Uterus (tissue), 4 donors: Measurements from ENCODE around the gene SIGLEC7. TPM values are rescaled to one million over a fixed set of nuclear protein-coding genes. Genes with fewer than 3 reads are reported as not detected.

Experiments used
- DNase-seq, 2 donors: peaks; one replicate each; pipeline ENCODE4 v3.0.0-alpha.2; 2019 to 2020
- H3K27ac ChIP-seq, 2 donors: fragments of 200-600 bp; sonication (generic); 1 replicate in 1 of 2; 2 replicates in 1 of 2; pipeline ENCODE4 v1.5.1; 2016 to 2018
- H3K27me3 ChIP-seq, 2 donors: fragments of 200-600 bp; sonication (generic); one replicate each; pipeline ENCODE4 v1.5.1; 2018 to 2019; ENCODE audit warnings: control low read depth in 1 of 2
- H3K36me3 ChIP-seq, 2 donors: fragments of 200-600 bp; sonication (generic); one replicate each; pipeline ENCODE4 v1.5.1; 2019; ENCODE audit warnings: control low read depth in 1 of 2
- H3K4me1 ChIP-seq, 2 donors: fragments of 200-600 bp; sonication (generic); one replicate each; pipeline ENCODE4 v1.5.1; 2018 to 2019; ENCODE audit warnings: control low read depth in 1 of 2
- H3K4me3 ChIP-seq, 2 donors: fragments of 200-600 bp; sonication (generic); 1 replicate in 1 of 2; 2 replicates in 1 of 2; pipeline ENCODE4 v1.5.1; 2018 to 2019; ENCODE audit warnings: mild to moderate bottlenecking in 1 of 2
- H3K9me3 ChIP-seq, 2 donors: fragments of 200-600 bp; sonication (generic); one replicate each; pipeline ENCODE4 v1.5.1; 2019; ENCODE audit warnings: control low read depth in 1 of 2
- CTCF ChIP-seq, 4 experiments: fragments of 200-600 bp in 2 of 4; fragments of 450-650 bp in 2 of 4; sonication (generic) in 2 of 4; IDR thresholded peaks; one replicate each; pipeline ENCODE4 v1.5.1; 2016 to 2019; ENCODE audit warnings: antibody characterized with exemption in 4 of 4, mild to moderate bottlenecking in 2 of 4, moderate library complexity in 1 of 4
- POLR2A ChIP-seq, 2 donors: fragments of 450-650 bp; IDR thresholded peaks; one replicate each; pipeline ENCODE4 v1.6.1; 2016; ENCODE audit warnings: antibody characterized with exemption in 2 of 2, mild to moderate bottlenecking in 1 of 2, moderate library complexity in 1 of 2
- intact Hi-C: fragments of 100-400 bp; cut with DNase I; formaldehyde crosslinking; loops from one replicate; pipeline ENCODE4 v1.15.1; 2023; ENCODE audit warnings: low total_unique reads
- total RNA-seq, 4 donors: library from RNA; depleted of rRNA in 3 of 4; stranded (reverse); fragments of >200 nt in 3 of 4; gene quantifications; one replicate each; pipeline versions ENCODE4 v1.1.0 to v1.2.4, GENCODE V29; 2014 to 2023
- donor health status: DM: yes; HTN: yes; CAD: no.

SIGLEC7 gene
- total RNA-seq, 4 donors from 2014 or later, result 0.14 to 0.59 TPM; not detected in 2

- Histone ChIP-seq H3K36me3 (no peaks in the 10 kb centered on the region), H3K4me3 (no peak overlapping the region), H3K9me3 (no peaks in the 10 kb centered on the region), H3K27me3 (no peaks in the 10 kb centered on the region), H3K27ac (no peak overlapping the region), H3K4me1 (no peaks in the 10 kb centered on the region)
- DNase-seq, result peak; percentile 32 to 52
- intact Hi-C loops, result no loop called here
- TF ChIP-seq CTCF (IDR thresholded peaks at IDR 0.05), result peak; percentile 43 to 55 (median 49)
- no peak for TF ChIP-seq POLR2A (IDR thresholded peaks at IDR 0.05)
Observed at GRCh38 chr19:51097166-51097738, 44.8 kb upstream of the SIGLEC7 start.

- Histone ChIP-seq H3K27ac (no peak overlapping the region), H3K9me3 (no peaks in the 10 kb centered on the region), H3K4me1 (no peaks in the 10 kb centered on the region), H3K4me3 (no peak overlapping the region), H3K27me3 (no peaks in the 10 kb centered on the region), H3K36me3 (no peaks in the 10 kb centered on the region)
- intact Hi-C loops, result no loop called here
- no peak for TF ChIP-seq POLR2A (IDR thresholded peaks at IDR 0.05)
- TF ChIP-seq CTCF (IDR thresholded peaks at IDR 0.05), result no peak
- no peak for DNase-seq
Observed at GRCh38 chr19:51097796-51098195, 44.3 kb upstream of the SIGLEC7 start.

GRCh38 chr19:51098365-51099046 lies 43.6 kb upstream of the SIGLEC7 start:
- no peak overlapping the region for H3K27ac ChIP-seq
- no peak for DNase-seq

GRCh38 chr19:51099047-51099382 lies 43.1 kb upstream of the SIGLEC7 start:
- TF ChIP-seq POLR2A (IDR thresholded peaks at IDR 0.05) (no peak), CTCF (IDR thresholded peaks at IDR 0.05) (no peak)
- H3K27ac ChIP-seq, result no peak overlapping the region
- H3K4me3 ChIP-seq, result no peak overlapping the region
- no peak for DNase-seq
- no peaks in the 10 kb centered on the region for H3K36me3 ChIP-seq
- no peaks in the 10 kb centered on the region for H3K4me1 ChIP-seq
- no peaks in the 10 kb centered on the region for H3K27me3 ChIP-seq
- intact Hi-C loops, result no loop called here
- no peaks in the 10 kb centered on the region for H3K9me3 ChIP-seq

More at GRCh38 chr19:51098365-51099046, 43.6 kb upstream of the SIGLEC7 start:
- no peaks in the 10 kb centered on the region for H3K4me1 ChIP-seq
- H3K4me3 ChIP-seq, result no peak overlapping the region
- TF ChIP-seq CTCF (IDR thresholded peaks at IDR 0.05), result peak in 1 of 4 experiments; percentile 16
- no peak for TF ChIP-seq POLR2A (IDR thresholded peaks at IDR 0.05)
- H3K27me3 ChIP-seq, result no peaks in the 10 kb centered on the region
- H3K9me3 ChIP-seq, result no peaks in the 10 kb centered on the region
- no peaks in the 10 kb centered on the region for H3K36me3 ChIP-seq
- intact Hi-C loops, result no loop called here

- no peak for TF ChIP-seq POLR2A (IDR thresholded peaks at IDR 0.05)
- intact Hi-C loops, result no loop called here
Observed at GRCh38 chr19:51100601-51101000, 41.5 kb upstream of the SIGLEC7 start.

More at GRCh38 chr19:51100601-51101000, 41.5 kb upstream of the SIGLEC7 start:
- DNase-seq, result no peak
- no peak overlapping the region for H3K4me3 ChIP-seq
- H3K4me1 ChIP-seq, result no peaks in the 10 kb centered on the region
- H3K27me3 ChIP-seq, result no peaks in the 10 kb centered on the region
- H3K27ac ChIP-seq, result no peak overlapping the region
- no peaks in the 10 kb centered on the region for H3K36me3 ChIP-seq
- H3K9me3 ChIP-seq, result no peaks in the 10 kb centered on the region
